ENCODE measurements around the gene ITPKB. TPM values are rescaled to one million over a fixed set of nuclear protein-coding genes. Genes with fewer than 3 reads are reported as not detected.

Gene ITPKB
- total RNA-seq, 2 donors from 2014 or later: 26.9 to 28.4 TPM

DNA sequence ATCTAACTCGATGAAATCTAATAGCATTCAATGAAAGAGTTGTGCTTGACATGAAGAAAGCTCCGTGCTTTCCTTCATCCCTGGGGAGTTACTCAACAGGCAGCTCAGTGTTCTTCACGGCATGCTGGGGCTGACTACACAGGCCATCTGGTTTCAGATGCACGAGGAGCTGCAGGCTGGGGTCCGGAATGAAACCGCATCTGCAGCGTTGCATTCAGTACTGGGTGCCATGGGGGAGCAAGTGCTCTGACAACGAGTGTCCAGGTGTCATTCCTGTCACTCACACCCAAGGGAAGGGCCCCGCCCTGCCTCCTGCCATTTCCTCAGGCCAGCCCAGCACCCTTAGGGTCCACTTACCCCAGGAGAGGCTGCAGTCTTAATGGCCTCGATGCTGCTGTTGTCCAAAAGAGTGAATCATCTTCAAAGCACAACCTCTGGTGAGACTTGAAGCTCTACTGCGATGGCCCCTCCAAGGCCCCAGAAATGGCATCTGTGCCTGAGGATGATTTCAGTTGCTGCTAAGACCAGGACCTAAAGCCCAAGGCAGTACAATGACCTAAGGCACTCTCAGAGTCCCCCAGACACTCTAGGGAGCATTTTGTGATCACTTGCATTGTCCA lies 129.1 kb downstream of the ITPKB start:
- no peaks in the 10 kb centered on the region for H3K36me3 ChIP-seq
- no peak for ATAC-seq (ENCODE audit: insufficient number of reproducible peaks, low FRiP score, low read depth)
- no peak overlapping the region for H3K27ac ChIP-seq
- H3K4me1 ChIP-seq (ENCODE audit: control insufficient read depth in 1 of 2, low read depth in 2 of 2): no peaks in the 10 kb centered on the region
- DNase-seq (ENCODE audit: low spot score): no peak
- TF ChIP-seq, protein P1, sequence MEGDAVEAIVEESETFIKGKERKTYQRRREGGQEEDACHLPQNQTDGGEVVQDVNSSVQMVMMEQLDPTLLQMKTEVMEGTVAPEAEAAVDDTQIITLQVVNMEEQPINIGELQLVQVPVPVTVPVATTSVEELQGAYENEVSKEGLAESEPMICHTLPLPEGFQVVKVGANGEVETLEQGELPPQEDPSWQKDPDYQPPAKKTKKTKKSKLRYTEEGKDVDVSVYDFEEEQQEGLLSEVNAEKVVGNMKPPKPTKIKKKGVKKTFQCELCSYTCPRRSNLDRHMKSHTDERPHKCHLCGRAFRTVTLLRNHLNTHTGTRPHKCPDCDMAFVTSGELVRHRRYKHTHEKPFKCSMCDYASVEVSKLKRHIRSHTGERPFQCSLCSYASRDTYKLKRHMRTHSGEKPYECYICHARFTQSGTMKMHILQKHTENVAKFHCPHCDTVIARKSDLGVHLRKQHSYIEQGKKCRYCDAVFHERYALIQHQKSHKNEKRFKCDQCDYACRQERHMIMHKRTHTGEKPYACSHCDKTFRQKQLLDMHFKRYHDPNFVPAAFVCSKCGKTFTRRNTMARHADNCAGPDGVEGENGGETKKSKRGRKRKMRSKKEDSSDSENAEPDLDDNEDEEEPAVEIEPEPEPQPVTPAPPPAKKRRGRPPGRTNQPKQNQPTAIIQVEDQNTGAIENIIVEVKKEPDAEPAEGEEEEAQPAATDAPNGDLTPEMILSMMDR (IDR thresholded peaks at IDR 0.05): no peak
- no peak overlapping the region for H3K4me3 ChIP-seq
- H3K9me3 ChIP-seq: no peaks in the 10 kb centered on the region
- H3K27me3 ChIP-seq (replicated peaks; ENCODE audit: insufficient read depth): no peaks in the 10 kb centered on the region

- Histone ChIP-seq H3K27me3 (replicated peaks; ENCODE audit: insufficient read depth) (no peaks in the 10 kb centered on the region), H3K4me1 (ENCODE audit: control insufficient read depth in 1 of 2, low read depth in 2 of 2) (no peaks in the 10 kb centered on the region), H3K9me3 (no peaks in the 10 kb centered on the region), H3K36me3 (no peaks in the 10 kb centered on the region), H3K4me3 (no peak overlapping the region), H3K27ac (no peak overlapping the region)
- TF ChIP-seq, protein P1 (IDR thresholded peaks at IDR 0.05): peak; percentile 86
- DNase-seq (ENCODE audit: low spot score) (no peak), ATAC-seq (ENCODE audit: insufficient number of reproducible peaks, low FRiP score, low read depth) (no peak)
Measured at GRCh38 chr1:226608699-226609505, 130.2 kb downstream of the ITPKB start.

GRCh38 chr1:226607821-226608220 lies 131.3 kb downstream of the ITPKB start:
- TF ChIP-seq, protein P1 (IDR thresholded peaks at IDR 0.05): no peak
- H3K9me3 ChIP-seq: no peaks in the 10 kb centered on the region
- H3K27ac ChIP-seq: no peak overlapping the region
- DNase-seq (ENCODE audit: low spot score) (no peak), ATAC-seq (ENCODE audit: insufficient number of reproducible peaks, low FRiP score, low read depth) (no peak)
- no peak overlapping the region for H3K4me3 ChIP-seq
- peaks cover 7 to 9% of the 10 kb centered on the region in 2 donors for H3K4me1 ChIP-seq (ENCODE audit: control insufficient read depth in 1 of 2, low read depth in 2 of 2)
- H3K27me3 ChIP-seq (replicated peaks; ENCODE audit: insufficient read depth): no peaks in the 10 kb centered on the region
- H3K36me3 ChIP-seq: no peaks in the 10 kb centered on the region

DNA sequence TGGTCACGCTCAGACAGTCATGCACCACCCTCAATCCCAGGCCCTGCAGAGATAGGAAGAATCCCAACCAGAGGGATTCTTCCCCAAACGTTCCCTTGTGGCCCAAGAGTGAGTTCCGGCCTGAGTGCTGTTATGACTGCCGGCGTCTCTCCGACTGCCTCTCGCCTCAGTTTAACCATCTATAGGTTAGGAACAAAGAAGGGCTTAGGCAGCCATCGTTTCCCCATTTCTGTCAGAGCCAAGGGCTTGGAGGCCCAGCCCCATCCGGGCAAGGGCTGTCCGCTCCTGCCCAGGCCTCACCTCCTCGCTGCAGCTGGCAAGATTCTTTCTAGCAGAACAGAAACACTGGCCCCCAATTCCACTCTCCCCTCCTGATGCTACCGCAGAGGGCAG lies 131.8 kb downstream of the ITPKB start:
- H3K4me3 ChIP-seq: no peak overlapping the region
- DNase-seq (ENCODE audit: low spot score) (no peak), ATAC-seq (ENCODE audit: insufficient number of reproducible peaks, low FRiP score, low read depth) (no peak)

More for the DNA sequence above, 131.8 kb downstream of the ITPKB start:
- Histone ChIP-seq H3K9me3 (no peaks in the 10 kb centered on the region), H3K36me3 (no peaks in the 10 kb centered on the region), H3K27me3 (replicated peaks; ENCODE audit: insufficient read depth) (no peaks in the 10 kb centered on the region), H3K27ac (no peak overlapping the region), H3K4me1 (ENCODE audit: control insufficient read depth in 1 of 2, low read depth in 2 of 2) (peaks cover 11 to 14% of the 10 kb centered on the region in 2 donors)
- TF ChIP-seq, protein P1 (IDR thresholded peaks at IDR 0.05): no peak

Data from thoracic aorta (tissue), 2 donors.